Epidermal melanocyte (primary cell): Measurements from ENCODE around the gene DPYD.
"Not testable (repeated sequence)": the region's sequence is repeated elsewhere in the genome, so short reads cannot be mapped to it uniquely, and the experiment has no call there.

ENCODE experiments used
- DNase-seq: peaks from one replicate; pipeline ENCODE4 v3.0.0; 2011; ENCODE audit warnings: low spot score; ENCODE audit not compliant: insufficient read length

Gene DPYD

DNA sequence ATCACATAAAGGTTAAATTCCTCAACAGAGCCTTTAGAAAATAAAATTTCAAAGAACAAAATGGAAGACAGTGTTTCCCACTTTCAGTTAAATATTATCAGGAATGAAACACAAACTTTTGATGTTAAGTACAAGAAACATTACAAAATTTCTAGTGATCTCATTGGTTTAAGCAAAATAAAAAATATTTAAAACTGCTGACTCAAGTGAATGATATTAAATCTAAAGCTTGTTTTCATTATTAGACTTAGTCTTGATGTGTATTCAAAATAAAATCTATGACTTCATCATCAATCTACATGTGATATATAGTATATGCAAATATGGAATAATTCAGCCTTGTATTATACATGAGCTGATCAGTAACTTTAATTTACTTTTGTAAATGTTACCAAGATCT lies 614.3 kb downstream of the DPYD start:
- no peak for DNase-seq

DNA sequence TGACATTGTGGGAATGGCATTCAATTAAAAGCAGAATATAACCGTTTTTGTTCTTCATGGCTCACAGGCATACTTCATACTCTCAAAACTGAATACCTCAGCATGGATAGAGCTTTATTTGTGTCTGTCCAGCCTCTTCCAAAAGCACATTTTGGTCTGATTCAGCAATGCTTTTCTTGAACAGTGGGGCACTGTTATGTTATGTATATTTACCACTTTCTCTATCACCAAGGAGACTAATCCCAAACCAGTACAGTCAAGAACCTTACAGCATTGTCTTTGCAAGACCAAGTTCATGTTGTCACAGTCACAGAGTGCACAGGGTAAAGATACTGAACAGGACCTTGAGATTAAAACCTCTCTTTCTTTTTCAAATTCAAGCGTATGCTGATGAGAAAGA lies 616.5 kb downstream of the DPYD start:
- no peak for DNase-seq

GRCh38 chr1:97298966-97299365 lies 621.9 kb downstream of the DPYD start:
- no peak for DNase-seq

DNA sequence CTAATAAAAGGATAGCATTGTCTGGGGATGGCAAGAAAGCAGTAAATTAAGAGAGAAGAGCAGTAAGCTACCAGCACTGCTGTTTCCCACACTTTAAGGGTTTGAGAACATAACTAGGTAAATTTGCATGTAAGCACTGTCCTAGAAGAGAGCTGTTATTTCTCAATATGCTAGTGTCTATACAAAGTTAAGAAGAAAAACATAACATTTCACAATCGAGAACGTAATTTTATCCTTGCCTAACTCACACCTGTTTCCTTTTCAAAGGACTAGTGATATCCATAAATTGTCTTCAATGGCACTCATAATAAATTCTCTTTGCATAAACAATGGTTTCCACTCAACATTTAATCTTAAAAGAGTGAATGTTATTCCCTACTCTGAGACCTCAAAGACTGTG lies 623.2 kb downstream of the DPYD start:
- no peak for DNase-seq

DNA sequence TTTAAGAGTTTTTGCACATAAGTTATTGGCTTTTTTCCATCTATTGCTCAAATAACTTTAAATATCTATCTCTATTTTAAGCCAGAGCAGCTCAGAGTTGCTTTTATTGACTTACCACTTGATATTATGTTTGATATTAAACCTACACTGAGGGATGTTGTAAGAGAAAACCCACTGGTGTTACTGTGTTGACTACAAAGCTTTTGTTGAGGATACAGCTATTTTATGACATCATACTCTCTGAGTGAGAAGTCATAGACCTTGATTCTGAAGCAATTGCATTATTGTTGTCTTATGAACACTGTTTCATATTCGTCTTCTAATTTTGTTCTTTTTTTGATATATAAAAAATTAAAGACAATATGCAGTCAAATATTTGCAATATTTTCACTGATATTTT lies 638.9 kb downstream of the DPYD start:
- DNase-seq, result no peak

GRCh38 chr1:97277891-97278654 lies 642.8 kb downstream of the DPYD start:
- no peak for DNase-seq

DNA sequence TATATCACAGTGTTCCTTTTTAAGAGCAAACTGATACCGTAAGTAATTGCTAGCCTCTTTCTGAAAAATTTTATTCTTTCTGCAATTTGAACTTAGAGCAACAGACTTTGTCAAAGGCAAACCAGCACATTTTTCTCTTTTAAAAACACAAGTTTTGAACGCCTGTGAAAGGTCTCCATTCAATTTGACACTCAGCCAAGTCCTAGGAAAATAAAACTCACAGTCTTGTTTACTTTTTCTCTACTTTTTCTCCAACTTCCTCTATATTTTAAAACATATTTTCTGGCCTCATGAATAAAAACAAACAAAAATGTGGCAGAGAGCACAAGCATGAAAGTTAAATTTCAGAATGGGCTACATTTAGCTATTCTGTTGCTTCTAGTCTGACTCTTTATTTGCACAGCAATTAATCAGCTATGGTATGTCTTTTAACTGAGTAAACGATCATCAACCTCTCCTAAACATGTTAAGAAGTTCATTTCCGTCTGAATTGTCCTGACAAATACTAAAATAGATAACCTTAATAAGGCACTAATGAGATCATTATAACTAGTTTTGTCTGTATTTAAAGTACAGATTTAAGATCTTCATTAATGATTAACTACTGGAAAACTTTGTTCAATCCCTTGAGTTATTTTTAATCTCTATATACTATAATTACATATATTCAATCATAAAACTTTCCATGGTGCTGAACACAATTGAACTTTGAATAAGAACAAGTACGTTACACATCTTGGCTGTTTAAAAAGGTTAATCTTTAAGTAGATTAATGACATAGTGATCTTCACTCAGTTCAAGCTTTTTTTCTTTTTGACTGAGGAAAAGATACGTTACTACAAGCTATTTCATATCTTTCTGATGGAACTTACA lies 648.7 kb downstream of the DPYD start:
- no peak for DNase-seq

DNA sequence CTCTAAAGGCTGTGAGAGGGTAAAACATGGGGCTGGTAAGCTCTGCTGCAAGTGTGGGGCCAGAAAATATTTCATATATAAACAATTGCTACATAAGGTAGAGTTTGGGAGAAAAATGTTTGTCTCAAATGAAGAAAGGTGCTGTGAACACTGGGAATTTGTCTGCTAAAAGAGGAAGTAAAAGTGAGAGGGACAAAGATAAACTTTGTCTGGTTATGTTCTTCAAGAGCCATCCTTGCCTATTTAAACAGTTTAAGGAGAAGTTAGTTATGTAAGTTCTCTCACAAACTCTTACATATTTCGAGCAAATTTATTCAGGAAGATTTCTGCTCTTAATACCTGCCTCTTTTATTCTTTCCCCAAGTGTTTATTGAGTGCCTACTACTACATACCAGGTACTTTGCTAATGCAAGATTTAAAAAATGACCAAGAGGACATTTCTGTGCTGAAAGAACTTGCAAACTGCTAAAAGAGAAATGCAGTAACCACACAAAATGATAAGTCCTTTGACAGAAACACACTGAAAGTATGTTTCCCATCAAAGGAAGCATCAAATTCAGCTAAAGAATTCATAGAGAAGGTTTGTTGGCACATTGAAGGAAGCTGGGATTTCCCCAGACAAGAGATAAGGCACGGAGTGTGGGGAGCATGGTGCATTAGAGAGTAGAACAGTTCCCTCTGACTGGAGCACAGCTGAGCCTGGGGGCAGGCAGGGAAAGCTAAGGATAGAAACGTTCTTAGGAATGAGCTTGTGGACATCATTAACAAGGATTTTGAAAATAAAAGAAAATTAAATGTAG lies 650.1 kb downstream of the DPYD start:
- DNase-seq, result no peak

DNA sequence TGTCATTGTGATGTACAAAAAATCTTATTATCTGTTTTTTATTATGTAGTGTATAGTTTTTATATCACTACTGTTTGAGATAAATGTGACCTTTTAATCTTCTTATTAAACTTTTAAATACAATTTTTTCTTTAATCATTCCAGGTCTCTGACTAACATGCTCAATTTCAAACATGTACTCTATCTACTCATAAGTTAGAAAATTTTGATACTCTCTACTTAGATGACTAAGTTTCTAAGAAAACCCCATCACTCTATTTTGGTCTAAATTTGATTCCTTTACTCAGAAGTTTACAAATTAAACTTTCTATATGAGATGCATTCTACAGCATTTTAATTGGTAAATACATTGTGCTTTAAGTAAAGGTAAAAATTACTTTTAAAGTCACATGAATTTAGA lies 655.2 kb downstream of the DPYD start:
- no peak for DNase-seq

- no peak for DNase-seq
Observed at GRCh38 chr1:97262842-97263241, 658.0 kb downstream of the DPYD start.

GRCh38 chr1:97258597-97258996 lies 662.2 kb downstream of the DPYD start:
- DNase-seq, result no peak

DNA sequence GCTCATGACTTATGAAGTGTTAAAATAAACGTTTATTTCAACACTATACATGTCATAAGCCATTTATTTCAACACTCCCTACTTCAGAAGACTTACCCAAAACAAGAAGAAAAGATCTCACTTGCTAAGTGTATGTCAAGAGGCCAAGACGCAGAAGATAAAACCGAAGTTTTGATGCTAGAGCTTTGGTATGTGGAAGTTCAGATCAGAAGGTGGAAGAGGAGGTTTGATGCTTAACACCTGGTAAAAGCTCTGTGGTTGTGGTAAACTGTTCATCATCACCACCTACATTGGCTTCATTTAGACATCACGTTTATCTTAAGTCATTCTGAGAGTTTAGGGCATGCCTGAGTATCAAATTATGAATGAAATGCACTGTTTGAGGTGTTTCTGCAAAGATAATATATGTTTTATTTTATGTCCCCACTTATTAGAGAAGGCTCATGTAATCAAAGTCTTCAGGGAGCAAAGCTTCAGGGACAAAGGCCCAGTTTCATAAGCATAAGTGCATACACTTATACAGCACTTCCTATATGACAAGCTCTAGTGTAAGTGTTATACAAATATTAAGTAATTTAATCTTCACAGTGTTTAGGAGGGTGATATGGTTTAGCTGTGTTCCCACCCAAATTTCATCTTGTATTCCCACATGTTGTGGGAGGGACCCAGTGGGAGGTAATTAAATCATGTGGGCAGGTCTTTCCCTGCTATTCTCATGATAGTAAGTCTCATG lies 665.9 kb downstream of the DPYD start:
- DNase-seq, result no peak

- DNase-seq, result no peak
Observed at GRCh38 chr1:97252925-97253324, 667.9 kb downstream of the DPYD start.

DNA sequence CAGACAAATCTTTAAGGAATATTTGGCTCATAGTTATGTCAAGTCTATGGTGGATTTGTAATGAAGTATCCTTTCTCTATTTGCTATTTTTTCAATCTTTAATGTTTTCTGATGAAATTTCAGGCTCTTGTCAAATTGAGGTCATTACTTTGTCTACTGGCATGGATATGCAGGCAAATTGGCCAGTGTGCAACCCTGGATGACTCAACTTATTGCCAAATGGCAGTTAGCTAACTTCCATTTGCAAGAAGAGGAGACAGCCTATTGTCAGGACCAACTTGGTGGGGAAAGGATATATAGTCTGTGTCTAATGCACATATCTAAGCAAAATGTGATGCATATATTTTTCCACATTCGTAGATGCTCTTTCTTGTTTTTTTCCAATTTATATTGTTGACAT lies 668.8 kb downstream of the DPYD start:
- DNase-seq, result no peak

- no peak for DNase-seq
Observed at GRCh38 chr1:97247196-97247595, 673.6 kb downstream of the DPYD start.

DNA sequence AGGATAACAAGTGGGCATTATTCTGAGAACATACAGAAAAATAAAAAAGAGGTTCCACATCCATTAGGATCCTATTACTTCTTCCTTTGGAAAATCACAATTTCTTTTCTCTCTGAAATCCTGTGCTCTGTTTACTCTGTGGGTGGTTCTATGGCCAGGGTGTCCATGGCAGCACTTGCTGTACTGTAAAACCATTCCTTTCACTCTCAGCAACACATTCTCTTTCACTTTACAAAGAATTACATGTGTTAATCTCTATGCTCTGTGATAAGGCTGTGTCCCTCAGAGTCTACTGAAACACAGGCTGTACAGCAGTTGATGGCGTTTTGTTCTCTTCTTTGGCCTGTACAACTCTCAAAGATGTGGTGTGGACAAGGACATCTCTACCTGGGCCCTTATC lies 675.2 kb downstream of the DPYD start:
- DNase-seq, result no peak

DNA sequence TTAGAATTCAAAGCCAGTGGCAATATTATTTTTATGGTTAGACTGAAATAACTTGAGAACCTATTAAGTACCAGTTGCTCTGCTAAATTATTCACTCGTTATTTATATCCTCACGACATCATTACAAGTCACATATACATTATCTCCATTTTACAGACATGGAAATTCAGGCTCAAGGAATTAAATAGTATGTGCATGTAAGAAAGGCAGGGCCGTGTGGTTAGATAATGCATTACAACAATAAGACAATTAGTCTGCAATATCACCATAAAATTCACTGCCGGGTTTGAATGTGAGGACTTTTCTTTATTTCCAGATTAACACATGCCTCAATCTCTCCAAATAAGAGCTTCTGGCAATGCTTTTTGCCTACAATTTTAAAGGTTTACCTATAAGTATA lies 675.8 kb downstream of the DPYD start:
- no peak for DNase-seq

DNA sequence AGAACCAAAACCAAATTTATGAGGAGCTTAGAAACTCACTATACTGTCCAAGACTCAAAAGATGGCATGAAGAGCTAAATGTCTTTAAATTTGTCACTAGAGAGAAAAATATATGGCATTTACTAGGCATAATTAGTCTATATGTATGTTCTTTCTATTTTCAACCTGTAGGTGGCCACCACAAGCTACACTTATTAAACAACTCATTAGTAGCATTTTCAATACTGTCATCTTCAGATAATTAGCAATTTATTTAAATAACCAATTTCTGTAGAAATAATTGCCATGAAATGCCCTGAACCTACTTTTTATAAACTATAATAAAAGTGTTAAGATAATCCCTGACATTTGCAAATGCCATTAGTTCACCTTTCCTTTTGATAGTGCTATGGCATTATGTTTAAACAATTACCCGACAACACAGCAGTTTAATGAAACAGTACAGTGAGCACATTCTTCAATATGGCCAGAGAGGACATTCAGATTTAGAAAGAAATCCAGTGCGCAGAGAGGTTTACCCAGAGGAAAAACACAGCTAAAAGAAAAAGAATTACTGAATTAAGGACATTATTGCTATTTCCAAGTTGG lies 676.8 kb downstream of the DPYD start:
- no peak for DNase-seq

GRCh38 chr1:97238816-97239215 lies 682.0 kb downstream of the DPYD start:
- DNase-seq, result no peak

- not testable (repeated sequence) for DNase-seq
Observed at GRCh38 chr1:97231354-97231753, 689.5 kb downstream of the DPYD start.

GRCh38 chr1:97212671-97213070 lies 708.2 kb downstream of the DPYD start:
- no peak for DNase-seq
